GM18507 (cell line): ENCODE measurements around the gene SERPINA1.

ENCODE experiments used
- DNase-seq: peaks from one replicate; pipeline ENCODE4 v3.0.0; 2011; ENCODE audit warnings: low read depth; ENCODE audit not compliant: insufficient read length; ENCODE audit errors: extremely low spot score
- FAIRE-seq: peaks from 2 replicates; lab custom pipeline; 2011; peaks lifted over from hg19 to GRCh38; lab: Jason Lieb, UNC

Gene SERPINA1

DNA sequence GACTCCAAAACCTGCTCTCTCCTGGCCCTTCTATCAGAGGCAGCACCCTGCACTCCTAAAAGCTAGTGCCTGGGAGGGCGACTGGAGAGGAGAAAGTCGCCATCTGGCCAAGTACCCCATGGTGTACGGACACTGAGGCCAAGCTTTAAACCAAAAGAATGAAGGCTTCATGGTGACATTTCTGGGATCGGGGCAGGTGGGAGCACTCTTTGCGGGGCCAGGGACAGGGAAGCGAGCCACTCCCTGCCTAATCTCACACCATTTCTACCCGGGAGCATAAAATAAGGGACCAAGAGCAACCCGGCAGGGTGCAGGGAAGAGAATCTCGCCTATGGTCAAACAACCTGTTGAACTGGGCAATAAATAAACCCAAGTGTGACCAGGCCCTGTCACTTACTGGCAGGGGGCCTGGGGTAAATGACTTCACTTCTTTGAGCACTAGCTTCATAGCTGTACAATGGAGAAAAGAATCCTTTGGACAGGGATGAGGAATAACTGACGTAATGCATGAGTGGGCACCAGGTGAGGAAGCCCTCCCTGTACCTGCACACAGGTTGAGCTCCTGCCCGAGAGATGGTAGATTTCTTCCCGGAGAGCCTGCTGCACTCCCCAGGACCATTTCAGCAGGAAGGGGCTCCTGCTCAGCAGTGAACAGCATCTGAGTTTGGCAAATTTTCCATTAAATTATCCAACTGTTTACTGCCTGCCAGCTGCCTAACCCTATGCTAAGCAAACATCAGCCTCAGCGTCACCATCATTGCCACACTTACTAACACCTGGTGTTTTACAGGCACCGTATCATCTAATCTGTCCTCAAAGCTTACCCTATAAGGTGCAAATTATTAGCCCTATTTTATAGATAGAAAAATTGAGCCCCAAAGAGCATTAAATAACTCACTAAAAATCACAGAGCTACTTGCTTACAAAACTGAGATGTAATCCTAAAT is 2.0 kb downstream of the SERPINA1 start:
- FAIRE-seq, result no peak
- no peak for DNase-seq

DNA sequence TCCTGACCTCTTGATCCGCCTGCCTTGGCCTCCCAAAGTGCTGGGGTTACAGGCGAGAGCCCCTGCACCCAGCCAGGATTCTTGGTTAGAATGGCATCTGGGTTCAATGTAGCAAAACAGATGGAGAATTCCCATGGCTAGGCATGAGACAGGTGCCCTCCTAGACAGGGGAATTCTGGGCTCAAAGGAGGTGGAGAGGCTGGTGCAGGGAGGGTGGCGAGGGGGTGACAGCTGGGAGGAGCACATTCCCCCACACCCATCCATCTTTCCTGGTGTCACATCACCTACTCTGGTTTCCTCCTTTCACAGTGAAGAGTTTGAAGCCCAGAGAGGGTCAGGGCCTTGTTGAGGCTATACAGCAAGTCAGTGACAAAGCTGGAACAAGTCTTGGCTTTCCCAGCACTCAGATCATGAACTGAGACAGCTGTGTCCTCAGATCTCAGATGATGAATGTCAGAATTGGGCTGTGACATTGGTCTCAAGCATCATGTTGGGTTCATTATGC is 2.8 kb downstream of the SERPINA1 start:
- DNase-seq (no peak), FAIRE-seq (no peak)

DNA sequence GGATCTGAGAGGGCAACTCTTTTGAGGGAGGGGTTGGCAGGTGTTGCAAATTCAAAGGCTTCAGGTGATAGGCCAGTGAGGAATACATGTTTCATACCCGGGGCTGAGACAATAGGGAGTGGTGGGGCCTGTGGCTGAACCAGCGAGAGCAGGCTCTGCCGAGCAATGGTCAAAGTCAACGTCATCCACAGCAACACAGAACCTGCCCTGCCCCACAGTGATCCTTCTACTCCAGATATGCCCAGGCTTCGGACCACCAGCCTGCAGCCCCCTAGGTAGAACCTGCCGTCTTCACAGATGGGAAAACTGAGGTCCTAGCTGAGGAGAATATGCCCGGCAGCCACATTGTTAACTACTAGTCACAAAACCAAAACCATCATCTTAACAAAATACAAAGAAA is 4.1 kb downstream of the SERPINA1 start:
- FAIRE-seq, result no peak

DNA sequence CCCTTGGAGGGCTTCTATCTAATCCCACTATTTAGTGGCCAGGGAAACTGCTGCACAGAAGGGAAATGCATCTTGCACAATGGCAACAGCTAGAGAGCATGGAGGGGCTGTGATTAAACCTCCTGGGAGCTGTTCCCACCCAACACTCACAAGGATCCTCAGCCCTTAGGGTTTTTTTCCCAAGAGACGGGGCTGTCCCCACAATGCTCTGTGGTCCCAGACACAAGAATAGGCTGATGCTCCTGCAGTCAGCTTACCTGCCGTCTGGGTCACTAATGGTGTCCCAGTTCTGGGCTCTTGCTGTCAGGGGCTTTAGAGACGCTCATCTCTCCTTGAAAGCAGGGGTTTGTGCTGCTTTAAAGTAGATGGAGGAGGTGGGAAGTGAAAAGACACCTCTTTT is 4.6 kb downstream of the SERPINA1 start:
- DNase-seq (no peak), FAIRE-seq (no peak)

More for the DNA sequence above, 4.1 kb downstream of the SERPINA1 start:
- no peak for DNase-seq

DNA sequence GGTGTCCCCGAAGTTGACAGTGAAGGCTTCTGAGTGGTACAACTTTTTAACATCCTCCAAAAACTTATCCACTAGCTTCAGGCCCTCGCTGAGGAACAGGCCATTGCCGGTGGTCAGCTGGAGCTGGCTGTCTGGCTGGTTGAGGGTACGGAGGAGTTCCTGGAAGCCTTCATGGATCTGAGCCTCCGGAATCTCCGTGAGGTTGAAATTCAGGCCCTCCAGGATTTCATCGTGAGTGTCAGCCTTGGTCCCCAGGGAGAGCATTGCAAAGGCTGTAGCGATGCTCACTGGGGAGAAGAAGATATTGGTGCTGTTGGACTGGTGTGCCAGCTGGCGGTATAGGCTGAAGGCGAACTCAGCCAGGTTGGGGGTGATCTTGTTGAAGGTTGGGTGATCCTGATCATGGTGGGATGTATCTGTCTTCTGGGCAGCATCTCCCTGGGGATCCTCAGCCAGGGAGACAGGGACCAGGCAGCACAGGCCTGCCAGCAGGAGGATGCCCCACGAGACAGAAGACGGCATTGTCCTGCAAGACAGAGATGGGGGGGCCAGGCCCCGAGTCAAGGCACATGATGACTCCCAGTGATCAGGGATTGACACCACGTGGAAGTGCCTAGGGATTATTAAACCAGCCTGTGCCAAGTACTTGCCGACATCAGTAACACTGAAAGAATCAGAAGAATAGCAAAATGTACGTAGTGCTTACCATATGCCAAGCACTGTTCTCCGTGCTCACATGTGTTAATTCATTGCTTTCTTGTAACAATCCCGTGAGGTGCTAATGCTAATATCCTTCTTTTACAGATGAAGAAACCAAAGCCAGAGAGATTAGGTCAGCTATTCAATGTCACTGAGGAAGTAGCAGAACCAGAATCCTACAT is 5.4 kb downstream of the SERPINA1 start:
- DNase-seq, result no peak
- no peak for FAIRE-seq

DNA sequence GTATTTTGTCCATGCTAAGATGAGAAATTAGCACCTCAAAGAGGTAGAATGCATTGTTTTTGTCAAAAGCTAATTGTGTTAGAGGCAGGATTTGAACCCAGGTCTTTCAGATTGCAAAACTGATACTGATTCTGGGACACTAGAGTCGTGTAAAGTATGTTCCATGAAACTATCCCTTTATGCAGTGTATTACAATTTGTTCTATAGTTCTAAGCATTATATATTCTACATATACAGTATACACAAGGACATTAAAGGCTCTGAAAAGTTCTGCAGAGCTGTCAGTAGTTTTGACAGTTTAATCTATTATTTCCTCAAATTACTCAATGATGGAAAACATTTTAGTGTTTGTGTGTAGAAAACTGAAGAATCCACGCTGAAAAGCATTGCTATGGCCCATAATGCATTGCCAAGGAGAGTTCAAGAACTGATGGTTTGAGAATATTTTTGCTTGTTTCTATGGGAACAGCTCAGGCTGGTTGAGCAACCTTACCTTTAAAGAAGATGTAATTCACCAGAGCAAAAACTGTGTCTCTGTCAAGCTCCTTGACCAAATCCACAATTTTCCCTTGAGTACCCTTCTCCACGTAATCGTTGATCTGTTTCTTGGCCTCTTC is 6.2 kb downstream of the SERPINA1 start:
- FAIRE-seq (no peak), DNase-seq (no peak)

DNA sequence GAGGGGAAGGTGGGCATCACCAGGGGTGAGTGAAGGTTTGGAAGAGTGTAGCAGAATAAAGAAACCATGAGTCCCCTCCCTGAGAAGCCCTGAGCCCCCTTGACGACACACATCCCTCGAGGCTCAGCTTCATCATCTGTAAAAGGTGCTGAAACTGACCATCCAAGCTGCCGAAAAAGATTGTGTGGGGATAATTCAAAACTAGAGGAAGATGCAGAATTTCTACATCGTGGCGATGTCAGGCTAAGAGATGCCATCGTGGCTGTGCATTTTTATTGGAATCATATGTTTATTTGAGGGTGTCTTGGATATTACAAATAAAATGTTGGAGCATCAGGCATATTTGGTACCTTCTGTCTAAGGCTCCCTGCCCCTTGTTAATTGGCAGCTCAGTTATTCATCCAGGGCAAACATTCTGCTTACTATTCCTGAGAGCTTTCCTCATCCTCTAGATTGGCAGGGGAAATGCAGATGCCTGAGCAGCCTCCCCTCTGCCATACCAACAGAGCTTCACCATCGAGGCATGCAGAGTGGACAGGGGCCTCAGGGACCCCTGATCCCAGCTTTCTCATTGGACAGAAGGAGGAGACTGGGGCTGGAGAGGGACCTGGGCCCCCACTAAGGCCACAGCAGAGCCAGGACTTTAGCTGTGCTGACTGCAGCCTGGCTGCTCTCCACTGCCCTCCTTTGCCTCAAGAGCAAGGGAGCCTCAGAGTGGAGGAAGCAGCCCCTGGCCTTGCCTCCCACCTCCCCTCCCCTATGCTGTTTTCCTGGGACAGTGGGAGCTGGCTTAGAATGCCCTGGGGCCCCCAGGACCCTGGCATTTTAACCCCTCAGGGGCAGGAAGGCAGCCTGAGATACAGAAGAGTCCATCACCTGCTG is 7.0 kb downstream of the SERPINA1 start:
- no peak for FAIRE-seq
- no peak for DNase-seq

DNA sequence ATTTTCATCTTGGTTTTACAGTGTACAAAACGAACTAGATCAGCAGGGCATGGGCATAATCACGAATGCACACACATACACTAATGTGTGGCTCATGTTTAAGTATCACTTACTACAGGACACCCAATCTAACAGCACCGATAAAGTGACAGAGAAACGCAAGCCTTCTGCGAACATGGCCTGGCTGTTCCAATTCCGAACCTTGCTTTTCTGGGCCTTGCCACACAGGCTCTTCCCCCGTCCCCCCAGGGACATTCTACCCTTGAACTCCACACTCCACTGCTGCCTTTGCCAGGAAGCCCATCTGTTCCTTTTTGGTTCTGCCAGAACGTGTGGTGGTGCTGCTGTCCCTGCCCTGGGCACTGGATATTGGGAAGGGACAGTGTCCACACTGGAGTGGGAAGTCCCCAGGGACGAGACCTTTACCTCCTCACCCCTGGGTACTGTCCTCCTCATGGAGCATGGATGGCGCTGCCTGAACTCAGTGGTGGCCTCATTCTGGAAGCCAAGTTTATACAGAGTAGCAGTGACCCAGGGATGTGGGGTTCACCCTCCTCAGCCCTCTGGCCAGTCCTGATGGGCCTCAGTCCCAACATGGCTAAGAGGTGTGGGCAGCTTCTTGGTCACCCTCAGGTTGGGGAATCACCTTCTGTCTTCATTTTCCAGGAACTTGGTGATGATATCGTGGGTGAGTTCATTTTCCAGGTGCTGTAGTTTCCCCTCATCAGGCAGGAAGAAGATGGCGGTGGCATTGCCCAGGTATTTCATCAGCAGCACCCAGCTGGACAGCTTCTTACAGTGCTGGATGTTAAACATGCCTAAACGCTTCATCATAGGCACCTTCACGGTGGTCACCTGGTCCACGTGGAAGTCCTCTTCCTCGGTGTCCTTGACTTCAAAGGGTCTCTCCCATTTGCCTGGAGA is 7.9 kb downstream of the SERPINA1 start:
- DNase-seq (no peak), FAIRE-seq (no peak)

DNA sequence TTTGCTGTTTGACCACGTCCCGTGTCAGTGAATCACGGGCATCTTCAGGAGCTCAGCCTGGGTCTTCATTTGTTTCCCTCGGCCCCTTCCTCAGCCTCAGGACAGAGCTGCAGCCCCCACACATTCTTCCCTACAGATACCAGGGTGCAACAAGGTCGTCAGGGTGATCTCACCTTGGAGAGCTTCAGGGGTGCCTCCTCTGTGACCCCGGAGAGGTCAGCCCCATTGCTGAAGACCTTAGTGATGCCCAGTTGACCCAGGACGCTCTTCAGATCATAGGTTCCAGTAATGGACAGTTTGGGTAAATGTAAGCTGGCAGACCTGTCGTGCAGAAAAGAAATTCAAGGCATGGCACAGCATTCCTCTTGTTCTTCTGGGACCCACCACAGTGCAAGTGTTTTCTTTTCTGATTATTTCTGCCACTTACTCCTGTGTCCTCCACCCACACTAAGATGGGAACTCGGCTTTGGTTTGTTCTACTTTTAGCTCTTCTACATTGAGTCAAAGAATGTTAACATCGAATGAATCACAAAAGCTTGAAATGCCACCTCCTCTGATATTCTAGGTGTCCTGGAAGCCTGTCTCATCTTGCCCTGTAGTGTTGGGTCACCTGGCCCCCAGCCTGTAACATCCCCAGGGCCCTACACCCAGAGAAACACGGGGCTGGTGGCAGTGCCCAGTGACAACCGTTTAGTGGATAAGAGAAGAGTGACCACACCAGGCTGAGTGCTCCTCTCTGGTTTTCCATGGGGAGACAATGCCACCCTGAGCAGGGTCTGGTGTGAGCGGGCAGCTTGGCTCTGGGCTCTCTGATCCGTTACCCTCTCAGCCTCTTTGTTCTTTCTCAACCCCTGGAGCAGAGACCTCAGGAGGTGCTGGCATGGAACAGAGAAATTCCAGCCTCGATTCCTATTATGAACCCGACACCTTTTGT is 8.8 kb downstream of the SERPINA1 start:
- no peak for FAIRE-seq
- DNase-seq, result no peak

DNA sequence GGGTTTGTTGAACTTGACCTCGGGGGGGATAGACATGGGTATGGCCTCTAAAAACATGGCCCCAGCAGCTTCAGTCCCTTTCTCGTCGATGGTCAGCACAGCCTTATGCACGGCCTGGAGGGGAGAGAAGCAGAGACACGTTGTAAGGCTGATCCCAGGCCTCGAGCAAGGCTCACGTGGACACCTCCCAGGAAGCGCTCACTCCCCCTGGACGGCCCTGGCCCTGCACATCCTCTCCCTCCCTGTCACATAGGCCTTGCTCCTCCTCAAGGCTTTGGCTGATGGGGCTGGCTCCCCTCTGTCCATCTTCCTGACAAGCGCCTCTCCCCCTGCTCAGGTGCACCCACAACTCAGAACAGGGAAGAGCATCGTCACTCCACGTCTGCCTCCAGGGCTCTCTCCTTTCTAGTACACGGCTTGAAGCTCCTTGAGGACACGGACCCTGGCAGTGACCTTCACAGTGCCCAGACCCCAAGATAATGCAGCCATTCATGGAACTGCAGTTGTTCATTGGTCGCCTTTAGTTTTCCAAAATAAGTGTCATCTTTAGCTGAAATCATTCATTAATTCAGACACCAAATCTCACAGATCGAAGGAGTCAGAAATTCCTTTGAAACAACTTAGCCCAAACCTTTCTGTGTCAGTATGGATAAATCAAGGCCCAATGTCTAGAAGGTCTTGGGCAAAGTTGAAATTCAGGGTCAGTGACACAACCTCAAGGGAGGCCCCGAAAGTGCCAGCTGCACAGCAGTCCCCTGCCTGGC is 9.7 kb downstream of the SERPINA1 start:
- FAIRE-seq (no peak), DNase-seq (no peak)

DNA sequence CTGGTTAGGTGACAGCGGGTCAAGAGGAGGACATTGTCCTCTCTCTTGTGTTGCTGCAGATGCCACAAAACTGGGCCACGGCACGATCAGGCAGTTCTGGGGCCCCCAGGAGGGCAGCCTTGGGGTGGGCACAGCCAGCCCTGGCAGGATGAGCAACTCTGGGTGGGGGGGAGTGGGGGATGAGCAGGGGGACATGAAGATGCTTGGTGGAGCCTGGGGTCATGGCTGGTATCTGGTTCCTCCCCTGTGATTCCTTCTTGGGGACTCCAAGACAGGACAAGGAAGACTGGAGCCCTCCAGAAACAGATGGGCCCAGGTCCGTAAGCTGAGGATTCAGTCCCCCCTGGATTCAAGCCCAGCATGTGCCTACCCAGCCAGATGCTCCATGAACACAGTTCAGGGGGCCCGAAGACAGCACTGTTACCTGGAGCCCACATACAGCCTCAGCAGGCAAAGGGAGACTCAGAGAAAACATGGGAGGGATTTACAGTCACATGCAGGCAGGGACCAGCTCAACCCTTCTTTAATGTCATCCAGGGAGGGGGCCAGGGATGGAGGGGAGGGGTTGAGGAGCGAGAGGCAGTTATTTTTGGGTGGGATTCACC is 10.4 kb downstream of the SERPINA1 start:
- no peak for DNase-seq
- no peak for FAIRE-seq

DNA sequence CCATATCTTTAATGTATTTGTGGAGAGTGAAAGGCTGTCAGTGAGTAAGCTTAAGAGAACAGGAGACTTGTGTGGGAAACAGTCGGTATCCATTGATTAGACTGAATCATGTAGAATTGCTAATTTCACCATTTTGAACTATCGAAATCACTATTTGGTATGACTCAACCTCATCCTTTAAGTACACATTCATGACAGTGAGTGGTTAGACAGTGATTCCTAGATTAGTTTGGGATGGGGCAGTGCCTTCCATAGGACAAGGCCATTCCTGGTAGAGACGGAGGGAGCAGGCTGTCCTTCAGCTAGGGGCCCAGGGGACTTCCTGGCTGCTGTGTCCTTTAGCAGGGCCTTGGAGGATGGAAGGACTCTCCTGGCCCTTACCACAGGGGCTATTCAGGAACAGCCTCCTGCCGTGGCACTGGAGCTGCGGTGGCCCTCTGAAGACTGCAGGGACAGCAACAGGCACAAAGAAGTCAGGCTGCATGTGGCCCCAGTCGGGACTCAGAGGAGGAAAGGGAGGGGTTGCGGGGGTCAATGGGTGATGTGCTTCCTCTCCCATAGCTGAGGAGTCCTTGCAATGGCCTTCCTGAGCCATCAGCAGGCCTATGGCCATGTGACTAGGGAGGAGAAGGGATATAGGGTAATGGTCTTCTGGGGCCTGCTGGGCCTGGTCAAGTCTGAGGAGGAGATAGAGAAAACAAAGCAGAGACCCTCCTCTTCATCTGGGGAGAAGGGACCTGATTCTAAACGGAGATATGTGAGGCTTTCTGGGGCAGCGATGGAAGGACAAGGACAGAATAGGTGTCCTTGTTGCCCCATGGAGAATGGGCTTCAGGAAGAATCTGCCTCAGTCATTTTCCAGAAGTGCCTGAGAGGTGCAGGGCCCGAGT is 11.2 kb downstream of the SERPINA1 start:
- no peak for FAIRE-seq
- no peak for DNase-seq

DNA sequence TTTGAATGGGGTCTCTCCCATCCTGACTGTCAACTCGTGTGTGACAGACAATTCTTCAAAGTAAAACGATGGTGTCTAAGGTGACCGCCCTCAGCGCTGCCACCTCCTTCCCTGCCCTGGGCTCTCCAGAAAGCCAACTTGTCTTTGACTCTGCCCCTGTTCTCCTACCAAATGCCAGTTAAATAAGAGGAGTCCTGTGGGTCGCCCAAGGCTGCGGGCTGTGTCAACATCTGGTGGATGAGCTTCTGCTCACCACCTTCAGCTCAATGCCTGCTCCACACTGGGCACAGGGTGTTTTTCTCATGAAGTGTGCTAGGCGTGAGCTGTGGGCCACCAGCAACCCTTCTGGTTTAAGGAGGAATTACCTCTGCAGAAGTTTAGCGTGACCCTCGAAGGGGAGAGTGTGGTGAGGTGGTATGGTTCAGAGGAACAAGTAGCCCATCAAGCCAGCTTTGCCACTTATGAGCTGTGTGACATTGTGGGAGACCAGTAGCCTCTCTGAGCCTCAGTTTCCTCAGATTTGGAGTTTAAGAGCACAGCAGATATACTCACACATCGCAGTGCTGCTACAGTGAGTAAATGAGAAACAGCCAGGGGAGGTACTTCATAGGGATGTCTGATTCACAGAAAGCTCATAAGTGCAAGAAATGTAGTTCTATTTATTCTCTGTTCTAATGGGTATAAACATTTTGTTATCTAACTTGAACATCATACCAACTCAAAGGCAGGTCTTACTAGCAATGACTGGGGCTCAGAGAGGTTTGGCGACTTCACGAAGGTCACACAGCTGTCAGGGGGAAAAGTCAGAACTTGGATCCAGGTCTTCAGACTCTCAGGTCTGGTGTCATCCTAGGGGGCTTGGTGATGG is 12.1 kb downstream of the SERPINA1 start:
- DNase-seq (no peak), FAIRE-seq (no peak)

DNA sequence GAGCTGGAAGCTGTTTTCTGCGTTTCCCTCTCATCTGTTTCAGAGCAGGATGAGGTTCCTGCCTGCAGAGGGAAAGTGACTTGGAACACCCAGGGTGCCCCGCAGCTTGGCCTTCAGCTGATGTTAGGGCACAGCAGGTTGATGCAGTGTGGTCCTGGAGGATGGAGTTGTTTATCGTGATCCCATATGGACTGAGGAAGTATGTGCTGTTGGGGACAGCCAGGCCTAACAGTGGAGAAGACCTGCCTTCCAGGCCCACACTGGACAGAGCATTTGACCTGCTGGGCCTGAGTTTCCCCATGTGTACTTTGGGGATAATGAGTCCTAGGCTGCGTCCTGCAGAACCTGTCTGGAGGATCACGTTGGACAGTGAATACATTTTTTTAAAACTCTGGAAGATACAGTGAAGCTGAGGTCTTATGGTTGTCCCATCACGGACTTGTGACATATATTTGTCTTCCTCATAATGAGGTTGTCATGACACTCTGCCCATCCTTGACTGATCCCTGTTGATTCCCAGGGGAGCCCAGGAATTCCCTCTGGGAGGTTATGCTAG is 12.8 kb downstream of the SERPINA1 start:
- FAIRE-seq (no peak), DNase-seq (no peak)
